ENCODE measurements around the gene RNF144A. TPM values are rescaled to one million over a fixed set of nuclear protein-coding genes. Genes with fewer than 3 reads are reported as not detected.

The RNF144A gene
- polyA plus RNA-seq, 1 experiment = 0.24 TPM

DNA sequence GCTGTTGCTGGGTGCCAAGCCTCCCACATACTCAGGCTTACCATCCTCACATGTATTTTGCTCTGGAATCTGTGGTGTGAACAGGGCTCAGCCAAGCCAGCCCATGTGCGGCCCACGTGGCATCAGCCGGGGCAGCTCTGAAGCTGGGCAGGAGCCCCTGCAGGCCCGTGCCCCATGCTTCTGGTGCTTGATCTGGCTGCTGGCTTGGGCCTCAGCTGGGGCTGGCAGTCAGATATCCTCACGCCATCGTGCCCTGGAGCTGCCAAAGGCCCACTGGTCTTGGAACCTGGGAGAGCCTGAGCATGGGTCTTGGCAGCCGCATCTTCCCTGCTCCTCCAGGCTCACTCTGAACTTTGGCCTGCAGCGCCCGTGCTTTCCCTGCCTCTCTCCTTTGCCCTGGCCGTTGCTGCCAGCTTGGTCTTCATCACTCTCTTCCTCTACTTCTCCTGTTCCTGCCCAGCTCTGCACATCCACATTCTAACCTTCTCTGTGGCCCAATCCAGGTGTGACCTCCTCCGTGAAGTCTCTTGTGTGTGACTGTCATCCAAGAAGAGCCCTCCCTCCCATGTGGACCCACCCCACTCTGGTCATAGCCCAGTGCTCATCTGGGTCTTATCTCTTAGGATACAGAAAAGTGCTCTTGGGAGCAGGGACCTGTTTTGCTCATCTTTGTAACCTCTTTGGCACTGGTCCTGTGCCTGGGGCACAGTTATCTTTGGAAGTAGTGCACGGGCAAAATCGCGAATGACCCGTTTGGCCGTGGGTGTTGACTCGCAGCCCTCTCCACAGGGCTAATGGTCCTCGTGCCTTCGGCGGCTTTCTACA, 116.1 kb downstream of the RNF144A start:
- no peak overlapping the region for H3K4me3 ChIP-seq (ENCODE audit: low read depth, low read length)
- H3K27me3 ChIP-seq (ENCODE audit: control insufficient read depth, insufficient read depth, low read length) = no peaks in the 10 kb centered on the region
- CTCF ChIA-PET = no interaction called here
- POLR2A ChIA-PET = no interaction called here
- H3K9me3 ChIP-seq (ENCODE audit: control insufficient read depth, insufficient read depth, low read length) = peaks cover 15% of the 10 kb centered on the region
- no peak overlapping the region for H3K27ac ChIP-seq (ENCODE audit: low read depth, low read length)
- no peak for DNase-seq (ENCODE audit: low read depth, low spot score)
- TF ChIP-seq, protein P1, sequence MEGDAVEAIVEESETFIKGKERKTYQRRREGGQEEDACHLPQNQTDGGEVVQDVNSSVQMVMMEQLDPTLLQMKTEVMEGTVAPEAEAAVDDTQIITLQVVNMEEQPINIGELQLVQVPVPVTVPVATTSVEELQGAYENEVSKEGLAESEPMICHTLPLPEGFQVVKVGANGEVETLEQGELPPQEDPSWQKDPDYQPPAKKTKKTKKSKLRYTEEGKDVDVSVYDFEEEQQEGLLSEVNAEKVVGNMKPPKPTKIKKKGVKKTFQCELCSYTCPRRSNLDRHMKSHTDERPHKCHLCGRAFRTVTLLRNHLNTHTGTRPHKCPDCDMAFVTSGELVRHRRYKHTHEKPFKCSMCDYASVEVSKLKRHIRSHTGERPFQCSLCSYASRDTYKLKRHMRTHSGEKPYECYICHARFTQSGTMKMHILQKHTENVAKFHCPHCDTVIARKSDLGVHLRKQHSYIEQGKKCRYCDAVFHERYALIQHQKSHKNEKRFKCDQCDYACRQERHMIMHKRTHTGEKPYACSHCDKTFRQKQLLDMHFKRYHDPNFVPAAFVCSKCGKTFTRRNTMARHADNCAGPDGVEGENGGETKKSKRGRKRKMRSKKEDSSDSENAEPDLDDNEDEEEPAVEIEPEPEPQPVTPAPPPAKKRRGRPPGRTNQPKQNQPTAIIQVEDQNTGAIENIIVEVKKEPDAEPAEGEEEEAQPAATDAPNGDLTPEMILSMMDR (IDR thresholded peaks at IDR 0.05; ENCODE audit: low read depth, low read length) = no peak

DNA sequence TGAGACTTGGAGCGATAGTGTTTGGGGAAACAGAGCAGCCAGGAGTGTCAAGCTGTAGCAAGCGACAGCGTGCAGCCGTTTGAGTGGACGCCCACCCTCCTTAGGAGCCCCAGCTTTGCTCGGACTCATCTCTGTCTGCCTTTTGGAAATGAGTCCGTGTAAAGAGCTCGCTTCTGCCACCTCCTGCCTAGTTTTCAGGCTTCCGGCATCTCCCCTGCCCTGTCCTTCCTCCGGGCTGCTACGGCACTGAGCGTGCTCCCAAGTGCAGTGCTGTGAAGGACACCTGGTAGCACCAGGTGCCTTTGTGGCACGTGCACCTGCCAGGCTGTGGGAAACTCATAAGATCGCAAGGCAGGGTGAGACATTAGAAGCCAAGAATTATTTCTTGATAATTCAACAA, 117.1 kb downstream of the RNF144A start:
- no peak overlapping the region for H3K4me3 ChIP-seq (ENCODE audit: low read depth, low read length)
- DNase-seq (ENCODE audit: low read depth, low spot score) = no peak
- CTCF ChIA-PET = interaction anchor here (0.8 to 1.4 kb wide), 2 partner anchors 10 to 11 kb away, joined by 3 to 5 read pairs; no protein-coding TSS in a partner anchor
- no peaks in the 10 kb centered on the region for H3K27me3 ChIP-seq (ENCODE audit: control insufficient read depth, insufficient read depth, low read length)
- POLR2A ChIA-PET = no interaction called here
- H3K9me3 ChIP-seq (ENCODE audit: control insufficient read depth, insufficient read depth, low read length) = peaks cover 15% of the 10 kb centered on the region
- TF ChIP-seq, protein P1 (IDR thresholded peaks at IDR 0.05; ENCODE audit: low read depth, low read length) = no peak
- no peak overlapping the region for H3K27ac ChIP-seq (ENCODE audit: low read depth, low read length)

DNA sequence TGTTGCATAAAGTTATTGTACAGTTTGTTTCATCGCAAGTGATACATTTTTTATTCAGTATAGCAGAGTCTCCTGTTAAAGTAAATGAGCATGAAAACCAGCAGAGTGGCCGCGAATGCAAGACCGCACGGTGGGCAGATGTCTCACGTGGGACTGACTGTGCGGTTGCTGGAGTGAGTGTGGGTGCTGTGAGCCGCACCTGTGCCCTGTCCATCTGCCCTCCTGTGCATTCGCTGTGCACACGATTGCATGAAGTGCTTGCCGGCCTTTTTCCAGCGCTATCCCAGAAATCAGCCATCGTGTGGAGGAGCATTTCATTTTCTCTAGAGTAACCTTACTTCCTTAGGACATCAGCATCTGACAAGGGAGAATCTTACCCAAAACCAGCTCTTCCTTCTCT, 118.7 kb downstream of the RNF144A start:
- no peaks in the 10 kb centered on the region for H3K27me3 ChIP-seq (ENCODE audit: control insufficient read depth, insufficient read depth, low read length)
- H3K27ac ChIP-seq (ENCODE audit: low read depth, low read length) = no peak overlapping the region
- TF ChIP-seq, protein P1 (IDR thresholded peaks at IDR 0.05; ENCODE audit: low read depth, low read length) = no peak
- no peak overlapping the region for H3K4me3 ChIP-seq (ENCODE audit: low read depth, low read length)
- CTCF ChIA-PET = interaction anchor here (1.1 kb wide), 1 partner anchor 9 kb away, joined by 5 read pairs; no protein-coding TSS in a partner anchor
- POLR2A ChIA-PET = no interaction called here
- peaks cover 15% of the 10 kb centered on the region for H3K9me3 ChIP-seq (ENCODE audit: control insufficient read depth, insufficient read depth, low read length)
- no peak for DNase-seq (ENCODE audit: low read depth, low spot score)

DNA sequence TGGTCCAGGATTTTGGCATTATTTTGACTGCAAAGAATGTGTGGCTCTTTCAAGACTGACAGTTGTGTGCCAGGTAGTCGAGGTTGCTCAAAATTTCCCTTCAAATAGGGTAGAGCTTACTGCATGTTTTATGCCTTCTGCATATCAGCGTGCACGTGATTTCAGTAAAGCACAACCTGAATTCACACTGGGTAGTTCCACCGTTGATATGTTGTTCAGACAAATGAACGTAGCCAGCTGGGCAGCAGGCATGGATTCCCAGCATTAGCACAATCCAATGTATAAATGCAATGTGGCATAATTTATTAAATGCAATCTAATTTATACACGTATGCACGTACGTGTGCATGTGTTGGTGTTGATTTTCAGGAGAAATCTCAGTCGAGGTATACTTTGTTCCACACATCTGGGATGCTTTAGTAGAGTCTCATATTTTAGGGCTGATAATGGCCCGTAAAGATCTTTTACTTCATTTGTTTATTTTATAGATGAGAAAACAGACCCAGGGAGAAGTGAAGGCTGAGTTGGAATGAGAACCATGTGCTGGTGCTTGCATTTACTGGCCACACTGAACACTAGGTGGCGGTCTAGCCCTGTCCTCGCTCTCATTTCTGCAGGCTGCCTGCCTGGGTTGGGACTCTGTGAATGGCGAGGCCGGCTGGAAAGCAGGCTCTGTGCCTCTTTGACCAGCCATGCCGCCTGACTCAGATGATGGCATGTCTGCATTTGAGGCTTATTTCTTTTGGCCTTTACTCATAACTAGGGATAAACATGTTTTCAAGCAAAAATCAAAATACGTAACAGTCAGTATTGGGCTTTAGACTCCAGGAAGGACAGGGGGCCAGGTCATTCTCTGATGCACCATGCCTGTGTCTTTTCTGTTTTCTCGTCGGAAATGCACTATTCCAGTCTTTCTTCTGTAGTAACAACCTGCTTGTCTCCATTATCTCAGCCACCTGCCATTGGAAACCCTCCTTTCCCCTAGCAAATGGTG, 120.4 kb downstream of the RNF144A start:
- ChIA-PET CTCF (no interaction called here), POLR2A (no interaction called here)
- peak; percentile 8 for DNase-seq (ENCODE audit: low read depth, low spot score)
- TF ChIP-seq, protein P1 (IDR thresholded peaks at IDR 0.05; ENCODE audit: low read depth, low read length) = peak; percentile 61
- Histone ChIP-seq H3K27ac (ENCODE audit: low read depth, low read length) (no peak overlapping the region), H3K27me3 (ENCODE audit: control insufficient read depth, insufficient read depth, low read length) (no peaks in the 10 kb centered on the region), H3K4me3 (ENCODE audit: low read depth, low read length) (no peak overlapping the region), H3K9me3 (ENCODE audit: control insufficient read depth, insufficient read depth, low read length) (peaks cover 8% of the 10 kb centered on the region; the same call in 1 of the 2 replicates)
